Osteocyte (in vitro differentiated cells): ENCODE results near the gene APOL3. TPM values are rescaled to one million over a fixed set of nuclear protein-coding genes. Genes with fewer than 3 reads are reported as not detected.
"Not testable (repeated sequence)": the region's sequence is repeated elsewhere in the genome, so short reads cannot be mapped to it uniquely, and the experiment has no call there.

ENCODE experiments used
- DNase-seq: peaks from one replicate; pipeline ENCODE4 v3.0.0; 2021; ENCODE audit warnings: mixed read lengths; ENCODE audit not compliant: unreplicated experiment; ENCODE audit errors: extremely low spot score
- H3K27ac Mint-ChIP-seq: one replicate; pipeline ENCODE4 v1.8.0; 2021; ENCODE audit warnings: mild to moderate bottlenecking, mixed read lengths; ENCODE audit not compliant: unreplicated experiment
- H3K27me3 Mint-ChIP-seq: one replicate; pipeline ENCODE4 v1.8.0; 2021; ENCODE audit warnings: mixed read lengths; ENCODE audit not compliant: unreplicated experiment
- H3K36me3 Mint-ChIP-seq: one replicate; pipeline ENCODE4 v1.8.0; 2021; ENCODE audit warnings: mixed read lengths; ENCODE audit not compliant: unreplicated experiment
- H3K4me1 Mint-ChIP-seq: one replicate; pipeline ENCODE4 v1.8.0; 2021; ENCODE audit warnings: mixed read lengths; ENCODE audit not compliant: unreplicated experiment
- H3K4me3 Mint-ChIP-seq: one replicate; pipeline ENCODE4 v1.8.0; 2021; ENCODE audit warnings: mild to moderate bottlenecking, moderate library complexity, mixed read lengths; ENCODE audit not compliant: unreplicated experiment
- H3K9me3 Mint-ChIP-seq: one replicate; pipeline ENCODE4 v1.8.0; 2021; ENCODE audit warnings: mixed read lengths; ENCODE audit not compliant: unreplicated experiment
- total RNA-seq: library from RNA; stranded (reverse); gene quantifications from 2 replicates; pipeline ENCODE4 v1.2.1, GENCODE V29; 2021
- TF ChIP-seq, protein P1 (sequence below): fragments of 200-600 bp; sonication (generic); IDR thresholded peaks from 2 replicates; pipeline ENCODE4 v1.5.0; 2021; ENCODE audit warnings: antibody characterized with exemption, mild to moderate bottlenecking, moderate library complexity

Gene APOL3
- total RNA-seq, 1 donor from 2014 or later = 10.8 TPM

DNA sequence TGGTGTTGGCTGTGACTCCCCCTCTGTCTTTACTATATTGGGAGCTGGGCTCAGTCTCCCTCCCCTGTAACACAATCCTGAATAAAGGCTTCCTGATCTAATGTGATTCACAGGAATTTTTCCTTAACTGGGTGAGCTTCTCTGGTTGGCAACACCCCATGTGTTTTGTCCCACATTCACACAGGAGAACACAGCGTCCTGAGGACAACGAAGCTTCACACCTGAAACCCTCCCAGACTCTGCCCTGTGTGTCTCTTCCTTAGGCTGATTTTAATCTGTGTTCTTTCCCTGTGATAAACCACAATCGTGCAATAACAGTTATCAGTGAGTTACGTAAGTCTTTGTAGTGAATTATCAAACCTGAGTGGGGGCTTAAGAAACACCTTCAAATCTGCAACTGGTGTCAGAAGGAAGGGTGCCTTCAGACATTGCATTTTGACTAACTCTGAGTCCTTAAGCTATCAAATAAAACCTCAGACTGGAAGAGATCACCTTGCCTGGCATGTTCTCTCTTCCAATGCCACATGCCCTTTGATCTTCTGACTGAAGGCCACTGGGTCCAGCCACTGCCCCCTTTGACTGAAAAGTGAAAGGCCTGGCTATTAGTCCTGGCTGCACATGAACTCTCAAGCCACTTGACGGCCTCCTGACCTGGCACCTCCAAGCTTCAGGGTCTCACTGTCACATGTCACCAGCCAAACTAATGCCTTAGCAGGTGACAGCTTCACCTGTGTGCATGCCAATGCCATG is 17.3 kb downstream of the APOL3 start:
- no peak overlapping the region for H3K27ac Mint-ChIP-seq
- H3K27me3 Mint-ChIP-seq = no peaks in the 10 kb centered on the region
- H3K9me3 Mint-ChIP-seq = no peaks in the 10 kb centered on the region
- H3K36me3 Mint-ChIP-seq = peaks cover 8% of the 10 kb centered on the region
- peaks cover 18% of the 10 kb centered on the region for H3K4me1 Mint-ChIP-seq
- no peak for DNase-seq
- no peak overlapping the region for H3K4me3 Mint-ChIP-seq
- TF ChIP-seq, protein P1, sequence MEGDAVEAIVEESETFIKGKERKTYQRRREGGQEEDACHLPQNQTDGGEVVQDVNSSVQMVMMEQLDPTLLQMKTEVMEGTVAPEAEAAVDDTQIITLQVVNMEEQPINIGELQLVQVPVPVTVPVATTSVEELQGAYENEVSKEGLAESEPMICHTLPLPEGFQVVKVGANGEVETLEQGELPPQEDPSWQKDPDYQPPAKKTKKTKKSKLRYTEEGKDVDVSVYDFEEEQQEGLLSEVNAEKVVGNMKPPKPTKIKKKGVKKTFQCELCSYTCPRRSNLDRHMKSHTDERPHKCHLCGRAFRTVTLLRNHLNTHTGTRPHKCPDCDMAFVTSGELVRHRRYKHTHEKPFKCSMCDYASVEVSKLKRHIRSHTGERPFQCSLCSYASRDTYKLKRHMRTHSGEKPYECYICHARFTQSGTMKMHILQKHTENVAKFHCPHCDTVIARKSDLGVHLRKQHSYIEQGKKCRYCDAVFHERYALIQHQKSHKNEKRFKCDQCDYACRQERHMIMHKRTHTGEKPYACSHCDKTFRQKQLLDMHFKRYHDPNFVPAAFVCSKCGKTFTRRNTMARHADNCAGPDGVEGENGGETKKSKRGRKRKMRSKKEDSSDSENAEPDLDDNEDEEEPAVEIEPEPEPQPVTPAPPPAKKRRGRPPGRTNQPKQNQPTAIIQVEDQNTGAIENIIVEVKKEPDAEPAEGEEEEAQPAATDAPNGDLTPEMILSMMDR = no peak

DNA sequence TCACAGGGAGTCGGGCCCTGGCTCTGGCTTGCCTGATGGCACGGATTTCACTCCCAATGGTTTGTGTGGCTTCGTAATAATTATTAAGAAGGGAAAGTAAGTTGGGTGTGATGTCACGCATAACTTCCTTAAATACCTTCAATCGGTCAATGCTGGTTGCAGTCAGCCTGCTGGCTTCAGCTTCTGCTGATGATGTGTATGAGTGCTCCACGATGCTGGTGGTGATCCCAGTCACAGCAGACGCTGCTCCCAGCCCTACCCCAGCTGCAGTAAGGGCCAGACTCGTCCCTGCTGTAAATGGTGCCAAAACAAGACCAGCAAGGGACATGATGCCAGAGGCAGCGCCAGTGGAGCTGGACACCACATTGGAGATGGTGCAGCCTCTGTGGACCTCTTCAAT is 19.1 kb downstream of the APOL3 start:
- H3K27ac Mint-ChIP-seq = no peak overlapping the region
- H3K9me3 Mint-ChIP-seq = no peaks in the 10 kb centered on the region
- no peak for DNase-seq
- peaks cover 8% of the 10 kb centered on the region for H3K36me3 Mint-ChIP-seq
- H3K4me3 Mint-ChIP-seq = no peak overlapping the region
- TF ChIP-seq, protein P1 = no peak
- peaks cover 5% of the 10 kb centered on the region for H3K27me3 Mint-ChIP-seq
- H3K4me1 Mint-ChIP-seq = peaks cover 14% of the 10 kb centered on the region

DNA sequence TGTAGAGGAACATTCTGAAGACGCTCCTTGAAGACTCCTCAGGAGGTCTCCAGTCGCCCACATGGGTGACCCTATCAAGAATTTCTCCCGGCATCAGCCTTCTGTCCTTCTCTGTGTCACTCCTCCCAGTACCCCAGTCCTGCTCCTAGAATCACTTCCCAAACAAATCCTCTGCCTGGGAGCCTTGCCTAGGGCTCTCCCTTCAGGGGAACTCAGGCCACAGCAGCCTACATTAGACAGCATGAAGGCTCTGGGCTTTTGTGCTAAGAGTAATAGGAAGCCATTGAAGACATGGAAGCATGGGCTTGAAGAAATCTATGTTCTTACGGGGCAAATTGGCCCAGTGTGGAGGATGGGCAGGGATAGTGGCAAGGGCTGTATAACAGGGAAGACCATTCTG is 21.8 kb downstream of the APOL3 start:
- H3K4me3 Mint-ChIP-seq, H3K27ac Mint-ChIP-seq, H3K4me1 Mint-ChIP-seq, H3K27me3 Mint-ChIP-seq, H3K9me3 Mint-ChIP-seq, H3K36me3 Mint-ChIP-seq, DNase-seq: not testable (repeated sequence)

DNA sequence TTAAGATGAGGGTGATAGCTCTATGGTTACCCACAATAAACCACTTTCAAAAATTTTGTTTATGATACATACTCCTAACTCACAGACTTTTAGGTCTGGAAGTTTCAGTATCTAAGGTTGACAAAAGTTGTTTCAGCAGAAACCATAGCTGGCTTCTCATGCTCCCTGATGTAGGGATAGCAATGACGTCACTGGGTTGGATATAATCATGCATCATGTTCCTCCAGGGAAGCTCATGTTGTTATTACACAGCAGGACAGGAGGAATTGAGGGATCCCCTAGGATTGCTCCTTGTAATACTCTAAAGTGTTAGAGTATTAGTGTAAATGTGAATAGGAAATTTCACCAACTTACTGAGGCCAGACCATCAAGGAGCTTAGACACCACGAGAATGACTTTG is 23.6 kb downstream of the APOL3 start:
- Mint-ChIP-seq H3K4me3 (no peak overlapping the region), H3K9me3 (no peaks in the 10 kb centered on the region), H3K27me3 (peaks cover 21% of the 10 kb centered on the region), H3K4me1 (no peaks in the 10 kb centered on the region), H3K27ac (no peak overlapping the region), H3K36me3 (peaks cover 8% of the 10 kb centered on the region)
- DNase-seq = no peak
- TF ChIP-seq, protein P1 = no peak

DNA sequence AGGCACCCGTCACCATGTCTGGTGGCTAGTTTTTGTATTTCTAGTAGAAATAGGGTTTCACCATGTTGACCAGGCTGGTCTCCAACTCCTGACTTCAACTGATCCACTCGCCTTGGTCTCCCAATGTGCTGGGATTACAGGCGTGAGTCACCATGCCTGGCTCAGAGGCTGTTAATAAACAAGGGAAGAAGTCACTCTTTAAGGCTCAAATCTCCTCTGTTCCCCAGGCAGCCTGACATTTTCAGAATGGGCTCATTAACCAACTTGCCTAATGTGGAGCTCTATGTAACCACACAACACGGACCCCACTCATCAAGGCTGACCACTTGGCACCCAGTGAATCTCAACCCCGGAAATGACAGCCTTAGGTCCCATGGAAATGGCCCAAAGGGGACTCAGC is 24.1 kb downstream of the APOL3 start:
- H3K36me3 Mint-ChIP-seq = peaks cover 8% of the 10 kb centered on the region
- H3K4me3 Mint-ChIP-seq = no peak overlapping the region
- no peak for DNase-seq
- H3K27ac Mint-ChIP-seq = no peak overlapping the region
- TF ChIP-seq, protein P1 = no peak
- H3K27me3 Mint-ChIP-seq = peaks cover 26% of the 10 kb centered on the region
- H3K9me3 Mint-ChIP-seq = no peaks in the 10 kb centered on the region
- no peaks in the 10 kb centered on the region for H3K4me1 Mint-ChIP-seq
